Astrocyte of the spinal cord (primary cell): ENCODE results near the gene LBX1.

Experiments
- DNase-seq: peaks from one replicate; pipeline ENCODE4 v3.0.0; 2011; ENCODE audit warnings: low read depth, low spot score
- H3K4me3 ChIP-seq: 2 replicates; pipeline ENCODE4 v1.5.1; 2011; ENCODE audit warnings: low read depth, mild to moderate bottlenecking, low read length, moderate library complexity
- in situ Hi-C: cut with HindIII; loops from 2 replicates; pipeline ENCODE4 v1.10.0; 2017; ENCODE audit warnings: low sequenced_read_pairs
- TF ChIP-seq, protein P1 (sequence below): IDR thresholded peaks from 2 replicates; pipeline ENCODE4 v1.5.1; 2012; ENCODE audit warnings: low read depth, mild to moderate bottlenecking, low read length, inconsistent platforms

LBX1 gene

DNA sequence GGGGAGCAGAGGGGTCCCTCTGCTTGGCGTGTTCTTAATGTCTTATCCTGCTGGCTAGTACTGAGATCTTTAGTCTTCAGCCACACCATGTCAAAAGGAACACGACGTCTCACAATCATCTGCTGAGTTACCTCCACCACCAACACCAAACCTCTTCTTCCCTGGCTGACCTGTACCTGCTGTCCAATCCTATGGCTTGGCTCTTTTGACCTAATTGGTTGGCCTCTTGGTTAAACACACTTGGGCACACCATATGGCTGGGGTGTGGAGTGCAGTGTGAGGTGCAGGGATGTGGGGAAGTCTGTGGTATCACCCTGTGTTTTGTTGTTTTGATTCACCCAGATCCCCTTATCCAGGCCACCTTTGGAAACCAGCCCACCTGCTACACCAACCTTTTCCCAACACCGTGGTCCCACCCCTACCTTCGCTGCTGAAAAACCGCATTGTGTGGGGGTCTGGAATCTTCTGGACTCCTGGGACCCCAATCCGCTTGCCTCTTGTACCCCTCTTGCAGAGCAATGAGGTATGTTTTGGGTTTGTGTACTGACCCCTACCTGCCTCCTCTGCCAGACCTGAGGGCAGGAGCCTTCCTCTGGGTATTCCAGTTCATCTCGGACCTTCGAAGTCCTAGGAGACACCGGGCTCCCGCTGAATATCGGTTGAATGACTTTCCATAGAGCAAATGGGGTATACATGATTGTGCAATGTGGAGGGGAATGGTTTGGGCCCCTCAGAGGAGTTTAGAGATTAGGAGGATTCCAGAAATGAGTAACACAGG is 2.8 kb upstream of the LBX1 start:
- DNase-seq = no peak
- in situ Hi-C loops = no loop called here
- TF ChIP-seq, protein P1, sequence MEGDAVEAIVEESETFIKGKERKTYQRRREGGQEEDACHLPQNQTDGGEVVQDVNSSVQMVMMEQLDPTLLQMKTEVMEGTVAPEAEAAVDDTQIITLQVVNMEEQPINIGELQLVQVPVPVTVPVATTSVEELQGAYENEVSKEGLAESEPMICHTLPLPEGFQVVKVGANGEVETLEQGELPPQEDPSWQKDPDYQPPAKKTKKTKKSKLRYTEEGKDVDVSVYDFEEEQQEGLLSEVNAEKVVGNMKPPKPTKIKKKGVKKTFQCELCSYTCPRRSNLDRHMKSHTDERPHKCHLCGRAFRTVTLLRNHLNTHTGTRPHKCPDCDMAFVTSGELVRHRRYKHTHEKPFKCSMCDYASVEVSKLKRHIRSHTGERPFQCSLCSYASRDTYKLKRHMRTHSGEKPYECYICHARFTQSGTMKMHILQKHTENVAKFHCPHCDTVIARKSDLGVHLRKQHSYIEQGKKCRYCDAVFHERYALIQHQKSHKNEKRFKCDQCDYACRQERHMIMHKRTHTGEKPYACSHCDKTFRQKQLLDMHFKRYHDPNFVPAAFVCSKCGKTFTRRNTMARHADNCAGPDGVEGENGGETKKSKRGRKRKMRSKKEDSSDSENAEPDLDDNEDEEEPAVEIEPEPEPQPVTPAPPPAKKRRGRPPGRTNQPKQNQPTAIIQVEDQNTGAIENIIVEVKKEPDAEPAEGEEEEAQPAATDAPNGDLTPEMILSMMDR = no peak
- H3K4me3 ChIP-seq = no peak overlapping the region

DNA sequence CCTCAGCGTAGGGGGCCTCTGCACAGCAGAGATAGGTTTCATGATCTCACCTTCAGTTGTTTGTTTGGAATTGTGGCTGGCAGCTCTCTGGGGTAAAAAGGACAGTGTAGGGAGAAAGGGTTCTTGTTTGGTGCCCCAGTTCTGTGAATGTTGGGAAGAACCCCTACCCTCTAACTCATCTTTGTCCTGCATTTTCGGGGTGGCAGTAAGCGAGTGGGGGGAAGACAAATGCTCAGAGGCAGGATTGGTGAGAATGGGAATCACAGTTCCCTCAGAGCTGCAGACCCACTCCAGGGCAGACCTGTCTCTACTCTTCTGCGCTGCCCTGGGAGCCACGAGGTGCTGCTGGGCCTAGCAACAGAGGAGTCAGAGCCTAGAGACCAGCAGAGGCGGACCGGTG is 1.8 kb upstream of the LBX1 start:
- in situ Hi-C loops = no loop called here
- DNase-seq = no peak
- TF ChIP-seq, protein P1 = no peak
- no peak overlapping the region for H3K4me3 ChIP-seq

DNA sequence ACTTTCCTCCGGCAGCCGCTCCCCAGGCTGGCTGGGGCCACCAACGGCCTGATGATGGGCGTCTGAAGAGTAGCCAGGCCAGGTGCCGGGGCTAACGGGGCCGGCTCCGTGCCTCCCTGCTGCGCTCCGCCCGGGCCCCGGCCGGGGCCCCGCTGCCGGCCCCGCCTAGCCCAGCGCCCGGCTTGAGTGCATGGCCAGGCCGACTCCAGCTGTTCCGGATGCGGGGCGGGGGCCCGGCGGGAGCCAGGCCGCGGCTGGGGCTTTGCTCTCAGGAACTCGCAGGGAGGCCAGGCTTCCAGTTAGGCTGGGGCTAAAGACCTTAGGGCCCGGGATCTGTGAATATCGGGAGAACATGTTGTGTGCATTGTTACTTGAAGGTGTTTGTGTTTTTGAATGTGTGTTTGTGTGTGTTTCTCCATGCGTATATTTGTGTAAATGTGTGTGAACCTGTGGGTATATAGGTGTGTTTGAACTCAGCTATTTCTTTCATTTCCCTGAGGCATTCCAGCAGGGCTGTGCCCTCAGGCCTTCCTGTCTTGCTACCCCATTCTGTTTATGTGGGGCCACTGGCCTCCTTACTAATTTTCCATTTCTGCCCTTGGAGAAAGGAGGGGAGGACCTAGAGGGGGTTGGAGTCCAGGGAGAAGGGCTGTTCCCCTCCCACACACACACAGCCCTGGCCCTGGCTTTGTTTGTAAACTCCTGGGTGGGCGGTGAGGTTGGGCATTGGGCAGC is 1.1 kb upstream of the LBX1 start:
- TF ChIP-seq, protein P1 = no peak
- DNase-seq = no peak
- in situ Hi-C loops = no loop called here
- H3K4me3 ChIP-seq = no peak overlapping the region

DNA sequence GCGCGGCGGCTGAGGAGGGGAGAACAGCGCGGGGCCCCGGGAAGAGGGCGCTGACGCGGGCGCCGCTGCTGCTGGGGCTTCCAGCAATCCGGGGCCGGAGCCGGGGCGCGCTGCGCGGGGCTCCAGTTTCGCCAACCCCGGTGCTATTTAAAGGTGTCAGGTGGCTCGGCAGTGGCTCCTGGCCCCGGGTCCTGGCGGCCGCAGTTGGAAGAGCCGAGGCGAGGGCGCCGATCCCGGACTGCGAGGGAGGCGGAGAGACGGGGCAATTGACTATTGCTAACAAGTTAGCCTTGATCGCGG is 347 bp downstream of the LBX1 start:
- no peak overlapping the region for H3K4me3 ChIP-seq
- DNase-seq = no peak
- in situ Hi-C loops = no loop called here
- TF ChIP-seq, protein P1 = no peak

DNA sequence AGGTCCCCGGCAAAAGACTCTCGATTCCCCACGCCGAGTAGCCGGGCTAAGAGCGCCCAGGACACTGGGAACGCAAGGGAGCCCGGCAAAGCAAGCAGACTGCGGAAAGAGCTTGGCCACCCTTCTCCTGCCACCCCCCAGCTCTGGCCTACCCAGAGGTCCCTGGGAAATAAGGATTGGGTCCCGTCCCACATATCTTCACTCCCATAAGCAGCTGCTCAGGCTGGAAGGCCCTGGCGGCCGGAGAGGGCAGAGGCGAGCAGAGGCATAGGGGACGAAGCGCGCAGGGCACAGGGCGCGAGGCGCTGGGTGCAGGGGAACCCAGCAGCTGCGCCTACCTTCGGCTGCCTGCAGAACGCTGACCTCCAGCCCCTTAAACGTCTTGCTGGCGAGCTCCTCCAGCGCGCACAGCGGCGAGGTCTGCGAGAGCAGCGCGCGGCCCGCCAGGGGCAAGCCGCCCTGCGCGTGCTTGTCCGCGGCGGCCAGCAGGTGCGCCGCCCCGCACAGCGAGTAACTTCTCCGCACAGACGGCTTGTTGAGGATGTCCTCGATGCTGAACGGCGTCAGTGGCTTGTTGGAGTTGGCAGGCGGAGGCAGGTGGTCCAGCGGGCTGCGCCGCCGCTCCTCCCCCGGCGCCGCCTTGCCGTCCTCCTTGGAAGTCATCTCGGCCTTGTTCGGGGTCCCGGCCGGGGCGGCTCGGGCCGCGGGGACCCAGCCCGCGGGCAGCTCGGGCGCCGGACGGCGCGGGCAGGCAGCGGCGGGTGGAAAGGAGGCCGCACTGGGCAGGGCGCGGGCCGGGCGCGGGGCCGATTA is 904 bp downstream of the LBX1 start:
- no peak for DNase-seq
- no peak overlapping the region for H3K4me3 ChIP-seq
- in situ Hi-C loops = no loop called here
- TF ChIP-seq, protein P1 = no peak

DNA sequence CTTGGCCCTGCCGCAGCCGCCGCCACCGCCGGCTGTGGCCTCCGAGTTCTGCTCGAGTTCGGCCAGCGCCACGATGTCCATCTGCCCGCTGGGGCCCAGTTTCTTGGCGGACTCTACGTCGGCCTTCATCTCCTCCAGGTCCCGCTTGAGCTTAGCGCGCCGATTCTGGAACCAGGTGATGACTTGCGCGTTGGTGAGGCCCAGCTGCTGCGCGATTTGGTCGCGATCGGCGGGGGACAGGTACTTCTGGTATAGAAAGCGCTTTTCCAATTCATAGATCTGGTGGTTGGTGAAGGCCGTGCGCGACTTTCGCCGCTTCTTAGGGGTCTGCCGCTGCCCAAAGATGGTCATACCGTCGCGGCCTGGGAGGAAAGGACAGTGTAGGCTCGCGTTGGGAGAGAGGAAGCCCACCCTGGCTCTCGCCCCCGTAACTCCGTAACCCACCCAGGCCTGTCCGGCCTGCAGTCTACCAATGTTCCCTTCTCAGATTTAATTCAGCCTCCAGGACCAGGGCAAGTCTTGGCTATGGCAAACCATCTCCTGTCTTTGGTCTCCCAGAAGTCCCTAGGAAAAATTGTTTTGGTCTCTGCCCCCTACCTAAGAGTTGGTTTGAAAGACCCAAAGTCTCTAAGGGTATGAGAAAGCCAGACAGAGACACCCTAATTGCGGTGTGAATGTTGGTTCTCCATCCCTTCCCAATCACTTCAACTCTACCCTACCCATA is 1.7 kb downstream of the LBX1 start:
- no peak overlapping the region for H3K4me3 ChIP-seq
- no peak for DNase-seq
- in situ Hi-C loops = no loop called here
- TF ChIP-seq, protein P1 = no peak
